Fibroblast of villous mesenchyme (primary cell): ENCODE measurements around the gene SMURF2. TPM values are rescaled to one million over a fixed set of nuclear protein-coding genes. Genes with fewer than 3 reads are reported as not detected.

ENCODE experiments used
- DNase-seq: peaks from one replicate; pipeline ENCODE4 v3.0.0-alpha.2; 2010; ENCODE audit warnings: low read depth
- H3K4me3 ChIP-seq: 2 replicates; pipeline ENCODE4 v1.5.1; 2011; ENCODE audit warnings: low read depth, mild to moderate bottlenecking, low read length
- total RNA-seq: library from RNA; depleted of rRNA; stranded (reverse); fragments of >200 nt; gene quantifications from 2 replicates; pipeline ENCODE4 v1.2.3, GENCODE V29; 2012
- TF ChIP-seq, protein P1 (sequence below): IDR thresholded peaks from 2 replicates; pipeline ENCODE4 v1.5.1; 2012; ENCODE audit warnings: low read depth, mild to moderate bottlenecking, low read length; ENCODE audit not compliant: insufficient read depth

Gene SMURF2
- 103 and 188 TPM in 2 replicates for total RNA-seq

DNA sequence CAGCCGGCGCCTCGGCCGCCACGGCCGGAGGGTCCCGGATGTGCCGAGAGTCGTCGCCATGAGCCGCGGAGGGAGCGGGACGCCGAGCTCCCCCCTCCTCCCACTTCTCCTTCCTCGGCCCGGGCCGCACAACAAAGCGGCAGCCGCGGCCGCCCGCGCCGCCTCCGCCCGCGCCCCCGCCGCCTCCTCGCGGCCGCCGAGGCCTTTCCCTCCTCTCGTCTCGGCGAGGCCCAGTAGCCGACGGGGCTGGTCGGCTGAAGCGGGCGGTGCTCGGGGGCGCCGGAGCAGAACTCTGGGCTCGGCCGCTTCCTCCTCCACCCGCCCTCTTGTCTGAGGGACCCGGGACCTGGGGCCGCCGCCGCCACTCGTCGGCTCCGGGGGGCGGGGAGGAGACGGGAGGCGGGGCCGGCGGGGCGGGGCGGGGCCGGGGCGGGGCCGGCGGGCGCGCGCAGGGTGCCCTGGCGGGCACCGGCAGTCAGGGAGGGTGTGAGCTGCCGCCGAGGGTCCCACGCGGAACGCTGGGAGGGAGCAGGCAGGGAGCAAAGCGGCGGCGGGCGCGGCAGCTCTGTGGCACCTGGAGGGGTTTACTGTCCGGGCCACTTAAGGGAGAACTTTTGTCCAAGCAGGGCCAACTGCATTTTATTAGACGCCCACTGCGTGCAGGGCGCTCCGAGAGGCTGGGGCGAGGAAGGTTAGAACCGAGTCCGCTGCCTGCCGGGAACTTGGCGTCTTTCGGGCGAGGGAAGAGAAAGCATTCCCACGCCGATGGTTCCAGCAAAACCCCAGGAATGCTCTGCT, at the start of gene SMURF2:
TSS of gene SMURF2 (minus strand) at position 332 of the 798 bp plus-strand sequence. CDS start 427 bp downstream, outside the sequence.
- TF ChIP-seq, protein P1, sequence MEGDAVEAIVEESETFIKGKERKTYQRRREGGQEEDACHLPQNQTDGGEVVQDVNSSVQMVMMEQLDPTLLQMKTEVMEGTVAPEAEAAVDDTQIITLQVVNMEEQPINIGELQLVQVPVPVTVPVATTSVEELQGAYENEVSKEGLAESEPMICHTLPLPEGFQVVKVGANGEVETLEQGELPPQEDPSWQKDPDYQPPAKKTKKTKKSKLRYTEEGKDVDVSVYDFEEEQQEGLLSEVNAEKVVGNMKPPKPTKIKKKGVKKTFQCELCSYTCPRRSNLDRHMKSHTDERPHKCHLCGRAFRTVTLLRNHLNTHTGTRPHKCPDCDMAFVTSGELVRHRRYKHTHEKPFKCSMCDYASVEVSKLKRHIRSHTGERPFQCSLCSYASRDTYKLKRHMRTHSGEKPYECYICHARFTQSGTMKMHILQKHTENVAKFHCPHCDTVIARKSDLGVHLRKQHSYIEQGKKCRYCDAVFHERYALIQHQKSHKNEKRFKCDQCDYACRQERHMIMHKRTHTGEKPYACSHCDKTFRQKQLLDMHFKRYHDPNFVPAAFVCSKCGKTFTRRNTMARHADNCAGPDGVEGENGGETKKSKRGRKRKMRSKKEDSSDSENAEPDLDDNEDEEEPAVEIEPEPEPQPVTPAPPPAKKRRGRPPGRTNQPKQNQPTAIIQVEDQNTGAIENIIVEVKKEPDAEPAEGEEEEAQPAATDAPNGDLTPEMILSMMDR: no peak
- DNase-seq: peak; percentile 70

DNA sequence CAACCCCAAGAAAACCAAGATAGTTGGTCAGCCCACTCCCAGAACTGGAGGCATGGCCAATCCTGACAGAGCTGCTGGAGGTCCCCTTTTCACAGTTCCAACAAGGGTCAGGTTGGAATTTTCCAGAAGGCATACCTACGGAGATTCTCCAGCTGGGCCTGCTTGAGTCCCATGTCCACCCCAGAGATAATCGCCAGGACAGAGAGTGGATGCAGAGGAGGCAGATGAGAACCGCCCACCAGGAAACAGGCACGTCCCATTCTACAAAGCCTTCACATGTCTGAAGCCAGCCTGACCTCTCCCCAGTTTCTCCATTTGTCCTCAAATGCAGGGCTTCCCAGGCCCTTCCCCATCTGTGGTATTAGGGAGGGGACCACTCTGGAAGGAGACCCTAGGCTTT, 47.4 kb upstream of the SMURF2 start:
- no peak overlapping the region for H3K4me3 ChIP-seq
- TF ChIP-seq, protein P1: no peak

More for the DNA sequence above, at the start of gene SMURF2:
- peak within 1 kb of the TSS; percentile 81 for H3K4me3 ChIP-seq

GRCh38 chr17:64707050-64707591, 45.0 kb upstream of the SMURF2 start:
- no peak overlapping the region for H3K4me3 ChIP-seq
- DNase-seq: peak; percentile 99
- TF ChIP-seq, protein P1: no peak

More for the DNA sequence above, 47.4 kb upstream of the SMURF2 start:
- peak; percentile 53 for DNase-seq

- TF ChIP-seq, protein P1: no peak
- H3K4me3 ChIP-seq: no peak overlapping the region
- peak; percentile 45 for DNase-seq
Measured at GRCh38 chr17:64706224-64707049, 44.3 kb upstream of the SMURF2 start.

DNA sequence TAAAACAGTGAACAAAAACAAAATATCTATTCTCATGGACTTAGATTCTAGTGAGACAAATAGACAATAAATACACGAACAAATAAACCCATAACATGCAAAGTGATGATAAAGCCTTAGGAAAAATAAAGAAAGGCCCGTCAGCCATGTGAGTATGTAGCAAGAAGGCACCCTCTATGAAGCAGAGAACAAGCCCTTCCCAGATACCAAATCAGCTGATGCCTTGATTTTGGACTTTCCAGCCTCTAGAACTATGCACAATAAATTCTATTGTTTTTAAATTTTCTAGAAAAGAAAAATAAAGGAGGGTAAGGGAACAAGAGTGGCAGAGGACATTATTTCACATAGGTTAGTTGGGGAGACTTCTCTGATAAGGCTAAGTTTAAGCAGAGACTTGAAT, 40.7 kb upstream of the SMURF2 start:
- no peak for DNase-seq
- TF ChIP-seq, protein P1: no peak
- no peak overlapping the region for H3K4me3 ChIP-seq

GRCh38 chr17:64698725-64699124, 36.6 kb upstream of the SMURF2 start:
- no peak overlapping the region for H3K4me3 ChIP-seq
- no peak for DNase-seq
- TF ChIP-seq, protein P1: no peak
